Bronchial epithelial cell (primary cell): ENCODE results near the gene CCDC85C. TPM values are rescaled to one million over a fixed set of nuclear protein-coding genes. Genes with fewer than 3 reads are reported as not detected.

ENCODE experiments used
- DNase-seq: peaks from one replicate; pipeline ENCODE4 v3.0.0-alpha.2; 2010; ENCODE audit warnings: low read depth
- FAIRE-seq: peaks from 2 replicates; lab custom pipeline; 2011; peaks lifted over from hg19 to GRCh38; lab: Jason Lieb, UNC
- H3K27me3 ChIP-seq: 2 replicates; pipeline ENCODE4 v1.5.1; 2011; ENCODE audit warnings: low read length; ENCODE audit not compliant: control insufficient read depth, insufficient read depth
- H3K36me3 ChIP-seq: 2 replicates; pipeline ENCODE4 v1.5.1; 2011; ENCODE audit warnings: low read length; ENCODE audit not compliant: control insufficient read depth, insufficient read depth
- H3K4me3 ChIP-seq: 2 replicates; pipeline ENCODE4 v1.5.1; 2011; ENCODE audit warnings: mild to moderate bottlenecking, low read depth, low read length, control low read depth
- CTCF ChIP-seq: IDR thresholded peaks from 2 replicates; pipeline ENCODE4 v1.5.1; 2011; ENCODE audit warnings: mild to moderate bottlenecking, moderate library complexity, low read length, control low read depth, inconsistent platforms; ENCODE audit not compliant: insufficient read depth, severe bottlenecking
- total RNA-seq: library from RNA; depleted of rRNA; stranded (reverse); fragments of >200 nt; gene quantifications from 2 replicates; pipeline ENCODE4 v1.2.1, GENCODE V29; 2014

Gene CCDC85C
- total RNA-seq, 1 donor from 2014 or later: 26.6 TPM

- FAIRE-seq (no peak), DNase-seq (peak; percentile 37)
- peak; percentile 98 for TF ChIP-seq CTCF
- Histone ChIP-seq H3K36me3 (peaks cover 5% of the 10 kb centered on the region), H3K27me3 (no peaks in the 10 kb centered on the region), H3K4me3 (no peak overlapping the region)
Measured at GRCh38 chr14:99518441-99519346, 85.3 kb downstream of the CCDC85C start.

GRCh38 chr14:99517643-99518381 lies 86.2 kb downstream of the CCDC85C start:
- peaks cover 7% of the 10 kb centered on the region for H3K36me3 ChIP-seq
- H3K4me3 ChIP-seq: no peak overlapping the region
- no peak for DNase-seq
- FAIRE-seq: no peak
- no peak for TF ChIP-seq CTCF
- no peaks in the 10 kb centered on the region for H3K27me3 ChIP-seq

- H3K4me3 ChIP-seq: no peak overlapping the region
- H3K27me3 ChIP-seq: no peaks in the 10 kb centered on the region
- peaks cover 7% of the 10 kb centered on the region for H3K36me3 ChIP-seq
- DNase-seq: no peak
- TF ChIP-seq CTCF: no peak
- no peak for FAIRE-seq
Measured at GRCh38 chr14:99516871-99517642, 87.0 kb downstream of the CCDC85C start.

GRCh38 chr14:99516156-99516870 lies 87.7 kb downstream of the CCDC85C start:
- DNase-seq (no peak), FAIRE-seq (no peak)
- H3K27me3 ChIP-seq: no peaks in the 10 kb centered on the region
- H3K4me3 ChIP-seq: no peak overlapping the region
- no peak for TF ChIP-seq CTCF
- peaks cover 8% of the 10 kb centered on the region for H3K36me3 ChIP-seq
